Activated CD4-positive, CD25-positive, alpha-beta regulatory T cell treated with anti-CD3 and anti-CD28 coated beads, Interleukin-2, amount 50 U/mL, for 16 hours (primary cell): Measurements from ENCODE around the gene KDM4C.
"Not testable (repeated sequence)": the region's sequence is repeated elsewhere in the genome, so short reads cannot be mapped to it uniquely, and the experiment has no call there.

Experiments
- DNase-seq: peaks from one replicate; pipeline ENCODE4 v3.0.0-alpha.2; 2020; ENCODE audit warnings: low read depth, low spot score

KDM4C gene

GRCh38 chr9:6930827-6931226, 173.1 kb downstream of the KDM4C start:
- no peak for DNase-seq

GRCh38 chr9:6931913-6932312, 174.1 kb downstream of the KDM4C start:
- no peak for DNase-seq

- no peak for DNase-seq
Measured at GRCh38 chr9:6936103-6936502, 178.3 kb downstream of the KDM4C start.

GRCh38 chr9:6937209-6937608, 179.4 kb downstream of the KDM4C start:
- DNase-seq: no peak

GRCh38 chr9:6938447-6938846, 180.7 kb downstream of the KDM4C start:
- no peak for DNase-seq

- DNase-seq: no peak
Measured at GRCh38 chr9:6938873-6939272, 181.1 kb downstream of the KDM4C start.

- DNase-seq: no peak
Measured at GRCh38 chr9:6941501-6941900, 183.7 kb downstream of the KDM4C start.

GRCh38 chr9:6942406-6942805, 184.6 kb downstream of the KDM4C start:
- no peak for DNase-seq

- no peak for DNase-seq
Measured at GRCh38 chr9:6943293-6943692, 185.5 kb downstream of the KDM4C start.

- no peak for DNase-seq
Measured at GRCh38 chr9:6944093-6944551, 186.3 kb downstream of the KDM4C start.

- no peak for DNase-seq
Measured at GRCh38 chr9:6944896-6945295, 187.1 kb downstream of the KDM4C start.

GRCh38 chr9:6945816-6946215, 188.0 kb downstream of the KDM4C start:
- DNase-seq: no peak

- DNase-seq: no peak
Measured at GRCh38 chr9:6946583-6947166, 188.9 kb downstream of the KDM4C start.

- DNase-seq: not testable (repeated sequence)
Measured at GRCh38 chr9:6948921-6949320, 191.1 kb downstream of the KDM4C start.

GRCh38 chr9:6955251-6955921, 197.6 kb downstream of the KDM4C start:
- DNase-seq: no peak

- no peak for DNase-seq
Measured at GRCh38 chr9:6956879-6957278, 199.1 kb downstream of the KDM4C start.

GRCh38 chr9:6959270-6960000, 201.7 kb downstream of the KDM4C start:
- DNase-seq: no peak

GRCh38 chr9:6960777-6961176, 203.0 kb downstream of the KDM4C start:
- no peak for DNase-seq

GRCh38 chr9:6961845-6962522, 204.2 kb downstream of the KDM4C start:
- DNase-seq: no peak

- no peak for DNase-seq
Measured at GRCh38 chr9:6965566-6965965, 207.8 kb downstream of the KDM4C start.

- DNase-seq: no peak
Measured at GRCh38 chr9:6968271-6968670, 210.5 kb downstream of the KDM4C start.

GRCh38 chr9:6969805-6970204, 212.0 kb downstream of the KDM4C start:
- no peak for DNase-seq
